Measurements from ENCODE around the gene OPN1MW.
"Not testable (repeated sequence)": the region's sequence is repeated elsewhere in the genome, so short reads cannot be mapped to it uniquely, and the experiment has no call there.

DNA sequence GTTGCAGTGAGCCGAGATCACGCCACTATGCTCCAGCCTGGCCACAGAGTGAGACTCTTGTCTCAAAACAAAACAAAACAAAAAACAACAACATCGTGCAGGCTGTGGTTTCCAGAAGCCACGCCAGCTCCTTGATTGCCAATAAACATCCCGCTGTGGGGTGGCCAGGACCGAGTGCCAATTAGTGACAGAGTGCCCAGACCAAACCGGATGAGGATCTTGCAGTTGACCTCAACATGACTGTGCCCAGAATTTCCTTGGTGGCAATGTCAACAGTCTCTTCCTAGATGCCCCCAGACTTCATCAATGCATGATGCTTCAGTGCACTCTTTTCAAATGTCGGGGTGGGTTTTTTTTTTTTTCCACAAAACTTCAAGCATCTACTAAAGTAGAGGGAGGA lies 1.4 kb downstream of the OPN1MW start:
- TF ChIP-seq POLR2A (IDR thresholded peaks at IDR 0.05; ENCODE audit: control extremely low read depth in 1 of 2, low read depth in 2 of 2, low read length in 2 of 2); ASH2L (IDR thresholded peaks at IDR 0.05; ENCODE audit: low read length); CTCF (IDR thresholded peaks at IDR 0.05; ENCODE audit: control extremely low read depth in 1 of 3, insufficient read depth in 1 of 3, low read depth in 1 of 3, low read length in 3 of 3); CBX8 (IDR thresholded peaks at IDR 0.05; ENCODE audit: borderline replicate concordance, low read depth, low read length); ZNF274 (IDR thresholded peaks at IDR 0.05; ENCODE audit: borderline replicate concordance, extremely low read depth, low read length); SIN3A (conservative IDR thresholded peaks at IDR 0.05 in 1 of 2, IDR thresholded peaks at IDR 0.05 in 1 of 2; ENCODE audit: low read depth in 1 of 2, low read length in 2 of 2); YY1 (IDR thresholded peaks at IDR 0.05; ENCODE audit: low read depth, low read length): not testable (repeated sequence)

All from H1 (cell line).